A549 (cell line): ENCODE data around the gene PADI2.

Experiments used
- CBX8 ChIP-seq: fragments of 200-600 bp; sonication (generic); IDR thresholded peaks from 2 replicates; pipeline ENCODE4 v1.6.1; 2016
- CTCF ChIP-seq: fragments of >200 bp; sonication (Bioruptor Twin); formaldehyde crosslinking; IDR thresholded peaks from 3 replicates; pipeline ENCODE4 v1.5.1; 2016
- FOXS1 ChIP-seq: fragments of 250-450 bp; sonication (Bioruptor Pico); IDR thresholded peaks from 2 replicates; pipeline ENCODE4 v1.5.0; 2020; ENCODE audit warnings: mild to moderate bottlenecking, moderate library complexity
- JUN ChIP-seq, 2 experiments: fragments of >200 bp; sonication (Bioruptor Twin); formaldehyde crosslinking; IDR thresholded peaks; 2 replicates in 1 of 2; 3 replicates in 1 of 2; pipeline ENCODE4 v1.6.1; 2016 to 2017
- KDM1A ChIP-seq: fragments of 200-600 bp; sonication (generic); IDR thresholded peaks from 2 replicates; pipeline ENCODE4 v1.6.1; 2016; ENCODE audit warnings: low read depth, mild to moderate bottlenecking
- POLR2A ChIP-seq: IDR thresholded peaks from 2 replicates; pipeline ENCODE4 v1.6.1; 2012; ENCODE audit warnings: mild to moderate bottlenecking, low read length
- SREBF2 ChIP-seq: fragments of 450-650 bp; IDR thresholded peaks from 2 replicates; pipeline ENCODE4 v1.6.1; 2014; ENCODE audit warnings: mild to moderate bottlenecking, moderate library complexity

DNA sequence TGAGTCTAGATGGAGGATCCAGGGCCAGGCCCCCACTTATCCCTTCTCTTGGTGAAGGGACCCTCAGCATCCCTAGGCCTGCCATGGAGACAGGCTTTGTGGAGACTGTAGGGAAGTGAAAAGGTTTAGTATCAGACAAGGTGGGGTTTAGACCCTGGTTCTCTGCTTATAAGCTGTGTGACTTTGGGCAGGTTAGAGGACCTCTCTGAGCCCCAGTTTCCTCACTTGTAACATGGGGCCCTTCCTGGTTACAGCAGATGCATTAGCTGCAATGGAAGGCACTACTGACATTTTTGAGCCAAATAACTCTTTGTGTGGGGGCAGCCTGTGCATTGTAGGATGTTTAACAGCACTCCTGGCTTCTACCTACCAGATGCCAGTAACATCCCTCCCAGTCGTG is 22.7 kb downstream of the PADI2 start:
- TF ChIP-seq SREBF2 (no peak), CTCF (no peak), FOXS1 (CRISPR knock-in tag) (no peak), POLR2A (no peak), CBX8 (no peak), JUN (IDR thresholded peaks at IDR 0.05) (no peak), KDM1A (no peak)
